ENCODE results near the gene ABCG5.

The ABCG5 gene

GRCh38 chr2:43832457-43832856 is 6.2 kb downstream of the ABCG5 start:
- no peak overlapping the region for H3K4me3 ChIP-seq (ENCODE audit: low read depth, low read length)
- TF ChIP-seq CTCF (IDR thresholded peaks at IDR 0.05; ENCODE audit: low read depth, low read length, missing control alignments): no peak
- DNase-seq (ENCODE audit: low read depth): no peak

GRCh38 chr2:43831543-43832294 is 6.9 kb downstream of the ABCG5 start:
- TF ChIP-seq CTCF (IDR thresholded peaks at IDR 0.05; ENCODE audit: low read depth, low read length, missing control alignments): no peak
- DNase-seq (ENCODE audit: low read depth): no peak
- H3K4me3 ChIP-seq (ENCODE audit: low read depth, low read length): no peak overlapping the region

- no peak for DNase-seq (ENCODE audit: low read depth)
- TF ChIP-seq CTCF (IDR thresholded peaks at IDR 0.05; ENCODE audit: low read depth, low read length, missing control alignments): no peak
These were observed 12.1 kb downstream of the ABCG5 start for GRCh38 chr2:43826305-43827250.

GRCh38 chr2:43825841-43826240 is 12.8 kb downstream of the ABCG5 start:
- no peak for TF ChIP-seq CTCF (IDR thresholded peaks at IDR 0.05; ENCODE audit: low read depth, low read length, missing control alignments)
- no peak overlapping the region for H3K4me3 ChIP-seq (ENCODE audit: low read depth, low read length)
- DNase-seq (ENCODE audit: low read depth): no peak

More at GRCh38 chr2:43826305-43827250, 12.1 kb downstream of the ABCG5 start:
- H3K4me3 ChIP-seq (ENCODE audit: low read depth, low read length): no peak overlapping the region

- DNase-seq (ENCODE audit: low read depth): no peak
- no peak overlapping the region for H3K4me3 ChIP-seq (ENCODE audit: low read depth, low read length)
- no peak for TF ChIP-seq CTCF (IDR thresholded peaks at IDR 0.05; ENCODE audit: low read depth, low read length, missing control alignments)
These were observed 13.6 kb downstream of the ABCG5 start for GRCh38 chr2:43824951-43825493.

GRCh38 chr2:43824512-43824911 is 14.1 kb downstream of the ABCG5 start:
- no peak overlapping the region for H3K4me3 ChIP-seq (ENCODE audit: low read depth, low read length)
- TF ChIP-seq CTCF (IDR thresholded peaks at IDR 0.05; ENCODE audit: low read depth, low read length, missing control alignments): no peak
- no peak for DNase-seq (ENCODE audit: low read depth)
